GM21576 (cell line): ENCODE data around the gene BRD9.
"Not testable (repeated sequence)": the region's sequence is repeated elsewhere in the genome, so short reads cannot be mapped to it uniquely, and the experiment has no call there.

Experiments
- ATAC-seq: cut with Tn5 transposase; IDR thresholded peaks from one replicate; pipeline ENCODE4 v1.9.1; 2021; ENCODE audit warnings: mild to moderate bottlenecking, moderate library complexity; ENCODE audit not compliant: unreplicated experiment

Gene BRD9

DNA sequence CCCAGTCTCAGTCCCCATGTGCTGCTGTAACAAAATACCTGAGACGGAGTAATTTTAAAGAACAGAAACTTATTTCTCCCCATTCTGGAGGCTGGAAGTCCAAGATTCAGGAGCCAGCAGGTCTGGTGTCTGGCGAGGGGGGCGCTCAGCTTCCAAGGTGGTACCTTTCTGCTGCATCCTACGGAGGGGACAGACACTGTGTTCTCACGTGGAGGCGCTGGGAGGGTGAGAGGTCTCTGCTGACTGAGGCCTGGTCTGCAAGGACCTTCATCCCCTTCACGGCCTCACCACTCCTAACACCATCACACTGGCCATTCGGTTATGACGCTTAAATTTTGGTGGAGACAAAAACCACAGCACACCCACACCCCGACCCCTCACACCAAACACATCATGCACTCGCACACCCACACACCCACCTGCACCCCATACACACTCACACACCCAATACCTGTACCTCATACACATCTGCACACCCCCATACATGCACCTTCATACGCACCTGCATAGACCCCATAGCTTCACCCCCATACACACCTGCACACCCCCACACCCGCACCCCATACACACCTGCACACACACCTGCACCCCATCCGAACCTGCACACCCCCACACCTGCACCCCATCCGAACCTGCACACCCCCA, 32.0 kb downstream of the BRD9 start:
- no peak for ATAC-seq

DNA sequence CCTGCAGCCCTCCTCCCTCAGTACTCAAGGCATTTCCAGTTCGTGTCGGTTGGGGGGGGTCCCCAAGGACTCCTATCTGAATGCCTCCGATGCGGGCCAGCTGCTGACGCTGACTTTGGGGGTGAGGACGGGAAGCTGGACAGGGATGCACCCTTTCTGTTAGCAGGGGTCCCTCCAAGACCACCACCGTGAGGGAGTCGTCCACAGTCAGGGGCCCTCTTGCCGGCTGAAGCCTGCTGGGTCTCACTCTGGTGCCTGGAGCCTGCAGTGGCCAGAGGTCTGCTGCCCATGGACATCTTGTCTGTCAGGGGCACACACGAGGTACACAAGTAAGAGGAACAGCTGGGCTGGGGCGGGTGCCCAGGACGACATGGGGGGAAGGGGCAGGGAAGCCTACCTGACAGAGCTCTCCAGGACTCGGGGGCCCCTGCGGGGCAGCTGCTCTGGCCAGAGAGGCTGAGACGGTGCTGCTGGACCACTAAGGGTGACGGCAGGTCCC, 32.8 kb downstream of the BRD9 start:
- ATAC-seq: no peak

DNA sequence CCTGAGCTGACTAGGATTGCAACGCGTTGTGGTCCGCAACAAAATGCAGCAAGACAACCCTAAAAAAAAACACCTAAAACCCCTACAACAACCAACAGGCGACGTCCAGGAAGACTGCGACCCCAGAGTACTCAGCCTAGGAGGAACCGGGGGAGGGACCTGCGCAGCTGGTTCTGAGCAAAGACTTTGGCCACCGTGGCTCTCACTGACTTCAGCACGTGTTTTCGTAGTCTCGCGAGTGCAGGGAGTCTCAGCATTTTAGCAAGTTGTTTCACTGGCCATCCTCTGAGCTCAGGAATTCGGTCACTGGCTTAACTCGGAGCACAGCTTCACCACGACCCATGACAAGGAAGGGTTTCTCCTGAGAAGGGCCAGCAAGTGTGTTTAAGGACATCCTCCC, 33.2 kb downstream of the BRD9 start:
- no peak for ATAC-seq

DNA sequence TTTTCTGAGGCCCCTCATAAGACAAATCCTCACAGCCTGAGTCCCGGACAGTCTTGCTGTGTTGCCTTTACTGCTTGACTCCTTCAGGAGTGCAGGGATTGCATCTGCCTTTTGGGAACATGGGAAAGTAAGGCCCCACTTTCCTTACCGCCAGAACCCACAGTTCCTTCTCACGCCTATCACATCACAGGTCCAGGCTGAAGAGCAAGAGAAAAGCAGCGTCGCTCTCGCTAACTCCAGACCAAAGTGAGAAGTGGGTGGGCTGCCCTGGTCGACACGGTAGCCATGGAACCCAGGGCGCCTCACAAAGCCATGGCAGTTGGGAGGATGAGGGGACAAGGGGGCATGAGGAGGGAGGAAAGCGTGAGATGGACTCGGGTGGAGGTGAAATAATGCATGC, 33.9 kb downstream of the BRD9 start:
- ATAC-seq: no peak

DNA sequence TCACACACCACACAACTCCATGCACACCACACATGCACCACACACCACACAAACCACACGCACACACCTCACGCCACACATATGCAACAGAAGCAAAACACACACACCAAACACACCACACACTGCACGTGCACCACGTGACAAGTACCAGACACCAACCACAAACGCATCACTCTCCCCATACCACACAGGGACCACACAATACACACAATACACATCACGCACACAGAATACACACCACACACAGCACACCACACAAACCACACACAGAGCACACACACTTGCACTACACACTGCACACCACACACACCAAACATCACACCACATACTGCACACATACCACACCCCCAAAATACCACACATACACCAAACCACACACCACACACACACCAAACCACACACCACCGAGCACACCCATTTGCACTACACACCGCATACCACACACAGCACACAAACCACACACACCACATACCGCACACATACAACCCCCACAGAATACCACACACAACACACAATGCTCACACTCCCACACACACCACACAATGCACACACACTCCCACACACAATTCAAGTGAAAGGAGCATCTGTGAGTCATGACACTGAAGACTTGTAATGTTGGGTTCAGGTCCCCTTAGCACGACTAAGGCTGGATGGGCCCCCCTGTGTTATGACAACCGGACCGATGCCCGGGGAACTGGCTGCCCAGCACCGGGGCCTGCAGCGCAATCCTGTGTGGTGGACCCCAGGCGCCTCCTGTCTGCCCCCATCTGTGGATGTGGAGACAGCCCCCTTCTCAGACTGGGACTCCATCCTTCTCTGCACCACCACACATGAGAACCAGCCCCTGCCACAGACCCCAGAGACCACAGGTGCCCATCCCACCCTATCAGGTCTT, 35.8 kb downstream of the BRD9 start:
- ATAC-seq: no peak

DNA sequence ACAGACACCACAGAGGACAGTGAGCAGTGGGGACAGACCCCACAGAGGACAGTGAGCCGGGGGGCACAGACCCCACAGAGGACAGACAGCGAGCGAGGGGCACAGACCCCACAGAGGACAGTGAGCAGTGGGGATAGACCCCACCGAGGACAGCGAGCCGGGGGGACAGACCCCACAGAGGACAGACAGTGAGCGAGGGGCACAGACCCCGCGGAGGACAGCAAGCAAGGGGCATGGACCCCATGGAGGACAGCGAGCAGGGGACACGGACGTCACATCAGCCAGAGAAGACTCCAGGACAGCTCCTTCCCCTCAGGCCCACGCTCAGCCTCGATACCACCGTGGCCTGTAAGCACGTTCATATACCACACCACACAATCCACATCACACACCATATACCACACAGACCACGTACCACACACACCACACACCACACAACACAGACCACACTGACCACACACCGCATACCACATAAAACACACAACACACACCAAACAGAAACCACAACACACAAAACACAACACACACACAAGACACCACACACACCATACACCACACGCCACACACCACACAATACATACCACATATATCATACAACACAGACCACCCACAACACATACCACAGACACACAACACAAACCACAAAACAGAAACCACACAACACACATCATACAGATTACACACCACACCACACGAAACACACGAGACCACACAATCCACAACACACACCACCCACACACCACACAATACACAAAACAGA, 36.6 kb downstream of the BRD9 start:
- ATAC-seq: no peak

DNA sequence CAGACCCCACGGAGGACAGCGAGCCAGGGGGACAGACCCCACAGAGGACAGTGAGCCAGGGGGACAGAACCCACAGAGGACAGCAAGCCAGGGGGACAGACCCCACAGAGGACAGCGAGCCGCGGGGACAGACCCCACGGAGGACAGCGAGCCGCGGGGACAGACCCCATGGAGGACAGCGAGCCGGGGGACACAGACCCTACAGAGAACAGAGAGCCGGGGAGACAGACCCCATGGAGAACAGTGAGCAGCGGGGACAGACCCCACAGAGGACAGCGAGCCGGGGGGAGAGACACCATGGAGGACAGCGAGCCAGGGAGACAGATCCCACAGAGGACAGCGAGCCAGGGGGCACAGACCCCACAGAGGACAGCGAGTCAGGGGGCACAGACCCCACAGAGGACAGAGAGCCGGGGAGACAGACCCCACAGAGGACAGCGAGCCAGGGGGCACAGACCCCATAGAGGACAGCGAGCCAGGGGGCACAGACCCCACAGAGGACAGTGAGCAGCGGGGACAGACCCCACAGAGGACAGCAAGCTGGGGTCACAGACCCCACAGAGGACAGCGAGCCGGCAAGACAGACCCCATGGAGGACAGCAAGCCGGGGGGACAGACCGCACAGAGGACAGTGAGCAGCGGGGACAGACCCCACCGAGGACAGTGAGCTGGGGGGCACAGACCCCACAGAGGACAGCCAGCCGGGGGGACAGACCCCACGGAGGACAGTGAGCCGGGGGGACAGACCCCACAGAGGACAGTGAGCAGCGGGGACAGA, 37.4 kb downstream of the BRD9 start:
- no peak for ATAC-seq

DNA sequence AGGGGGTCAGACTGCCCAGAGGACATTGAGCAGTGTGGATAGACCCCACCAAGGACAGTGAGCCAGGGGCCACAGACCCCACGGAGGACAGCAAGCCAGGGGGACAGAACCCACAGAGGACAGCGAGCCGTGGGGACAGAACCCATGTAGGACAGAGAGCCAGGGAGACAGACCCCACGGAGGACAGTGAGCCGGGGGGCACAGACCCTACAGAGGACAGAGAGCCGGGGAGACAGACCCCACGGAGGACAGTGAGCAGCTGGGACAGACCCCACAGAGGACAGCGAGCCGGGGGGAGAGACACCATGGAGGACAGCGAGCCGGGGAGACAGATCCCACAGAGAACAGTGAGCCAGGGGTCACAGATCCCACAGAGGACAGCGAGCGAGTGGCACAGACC, 38.4 kb downstream of the BRD9 start:
- no peak for ATAC-seq

DNA sequence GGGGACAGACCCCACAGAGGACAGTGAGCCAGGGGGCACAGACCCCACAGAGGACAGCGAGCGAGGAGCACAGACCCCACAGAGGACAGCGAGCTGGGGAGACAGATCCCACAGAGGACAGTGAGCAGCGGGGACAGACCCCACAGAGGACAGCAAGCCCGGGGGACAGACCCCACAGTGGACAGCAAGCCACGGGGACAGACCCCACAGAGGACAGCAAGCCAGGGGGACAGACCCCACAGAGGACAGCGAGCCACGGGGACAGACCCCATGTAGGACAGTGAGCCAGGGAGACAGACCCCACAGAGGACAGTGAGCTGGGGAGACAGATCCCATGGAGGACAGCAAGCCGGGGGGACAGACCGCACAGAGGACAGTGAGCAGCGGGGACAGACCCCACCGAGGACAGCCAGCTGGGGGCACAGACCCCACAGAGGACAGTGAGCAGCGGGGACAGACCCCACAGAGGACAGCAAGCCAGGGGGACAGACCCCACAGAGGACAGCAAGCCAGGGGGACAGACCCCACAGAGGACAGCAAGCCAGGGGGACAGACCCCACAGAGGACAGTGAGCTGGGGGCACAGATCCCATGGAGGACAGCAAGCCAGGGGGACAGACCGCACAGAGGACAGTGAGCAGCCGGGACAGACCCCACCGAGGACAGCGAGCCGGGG, 39.0 kb downstream of the BRD9 start:
- not testable (repeated sequence) for ATAC-seq

DNA sequence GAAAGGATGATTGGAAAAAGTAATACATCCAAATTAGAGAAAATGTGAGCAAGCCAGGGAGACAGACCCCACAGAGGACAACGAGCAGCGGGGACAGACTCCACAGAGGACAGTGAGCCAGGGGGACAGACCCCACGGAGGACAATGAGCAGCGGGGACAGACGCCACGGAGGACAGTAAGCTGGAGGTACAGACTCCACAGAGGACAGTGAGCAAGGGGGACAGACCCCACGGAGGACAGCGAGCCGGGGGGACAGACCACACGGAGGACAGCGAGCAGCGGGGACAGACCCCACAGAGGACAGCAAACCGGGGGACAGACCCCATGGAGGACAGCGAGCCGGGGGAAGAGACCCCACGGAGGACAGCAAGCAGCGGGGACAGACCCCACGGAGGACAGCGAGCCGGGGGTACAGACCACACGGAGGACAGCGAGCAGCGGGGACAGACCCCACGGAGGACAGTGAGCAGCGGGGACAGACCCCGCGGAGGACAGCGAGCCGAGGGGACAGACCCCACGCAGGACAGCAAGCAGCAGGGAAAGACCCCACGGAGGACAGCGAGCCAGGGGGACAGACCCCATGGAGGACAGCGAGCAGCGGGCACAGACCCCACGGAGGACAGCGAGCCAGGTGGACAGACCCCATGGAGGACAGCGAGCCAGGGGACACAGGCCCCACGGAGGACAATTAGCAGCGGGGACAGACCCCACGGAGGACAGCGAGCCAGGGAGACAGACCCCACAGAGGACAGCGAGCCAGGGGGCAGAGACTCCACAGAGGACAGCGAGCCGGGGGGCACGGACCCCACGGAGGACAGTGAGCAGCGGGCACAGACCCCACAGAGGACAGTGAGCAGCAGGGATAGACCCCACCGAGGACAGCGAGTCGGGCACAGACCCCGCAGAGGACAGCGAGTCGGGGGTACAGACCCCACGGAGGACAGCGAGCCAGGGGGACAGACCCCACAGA, 39.9 kb downstream of the BRD9 start:
- no peak for ATAC-seq

DNA sequence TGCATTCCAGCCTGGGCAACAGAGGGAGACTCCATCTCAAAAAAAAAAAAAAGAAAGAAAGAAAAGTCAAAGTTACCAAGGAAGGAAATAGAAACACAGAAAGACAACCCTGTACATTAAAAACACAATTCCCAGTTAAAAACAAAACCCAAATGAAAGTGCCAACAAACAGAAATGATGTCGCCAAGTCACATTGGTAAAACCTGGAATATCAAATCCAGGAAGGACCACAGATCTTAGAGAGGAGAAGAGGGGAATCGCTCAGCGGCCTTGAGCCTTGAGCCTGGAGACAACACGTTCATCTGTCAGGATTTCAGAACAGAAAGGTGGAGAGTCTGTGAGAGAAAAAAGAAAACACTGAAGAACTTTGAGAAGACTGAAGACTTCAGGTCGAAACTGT, 40.6 kb downstream of the BRD9 start:
- ATAC-seq: no peak

DNA sequence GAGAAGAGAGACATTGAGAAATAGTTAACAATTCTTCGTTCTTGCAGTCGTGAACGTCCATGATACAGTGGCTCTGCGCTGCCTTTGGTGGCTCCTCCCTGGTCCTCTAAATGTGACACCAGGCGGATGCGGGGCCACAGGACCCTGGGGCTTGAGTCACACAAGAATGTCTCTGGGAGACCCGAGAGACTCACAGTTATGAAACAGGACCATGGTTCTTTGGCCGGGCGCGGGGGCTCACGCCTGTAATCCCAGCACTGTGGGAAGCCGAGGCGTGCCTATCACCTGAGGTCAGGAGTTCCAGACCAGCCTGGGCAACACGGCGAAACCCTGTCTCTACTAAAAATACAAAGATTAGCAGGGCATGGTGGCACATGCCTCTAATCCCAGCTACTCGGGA, 41.0 kb downstream of the BRD9 start:
- ATAC-seq: no peak

DNA sequence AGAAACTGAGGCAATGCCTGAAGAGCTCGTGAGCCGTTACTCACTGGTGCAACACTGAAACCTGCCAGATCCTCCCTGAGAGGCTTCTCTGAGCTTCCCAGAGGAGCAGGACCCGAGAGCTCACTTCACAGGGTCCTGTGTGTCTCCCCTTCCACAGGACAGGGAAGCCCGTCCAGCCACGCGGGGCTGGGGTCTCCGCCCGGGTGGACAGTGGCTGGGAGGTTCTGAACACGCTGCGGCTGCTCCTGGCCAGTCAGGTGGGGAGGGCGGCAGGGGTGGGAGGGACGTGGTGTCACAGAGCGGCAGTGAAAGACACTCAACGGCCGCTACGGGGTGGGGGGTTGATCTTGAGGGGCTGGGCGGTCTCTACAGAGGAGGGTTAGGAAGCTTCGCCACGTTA, 41.5 kb downstream of the BRD9 start:
- no peak for ATAC-seq

DNA sequence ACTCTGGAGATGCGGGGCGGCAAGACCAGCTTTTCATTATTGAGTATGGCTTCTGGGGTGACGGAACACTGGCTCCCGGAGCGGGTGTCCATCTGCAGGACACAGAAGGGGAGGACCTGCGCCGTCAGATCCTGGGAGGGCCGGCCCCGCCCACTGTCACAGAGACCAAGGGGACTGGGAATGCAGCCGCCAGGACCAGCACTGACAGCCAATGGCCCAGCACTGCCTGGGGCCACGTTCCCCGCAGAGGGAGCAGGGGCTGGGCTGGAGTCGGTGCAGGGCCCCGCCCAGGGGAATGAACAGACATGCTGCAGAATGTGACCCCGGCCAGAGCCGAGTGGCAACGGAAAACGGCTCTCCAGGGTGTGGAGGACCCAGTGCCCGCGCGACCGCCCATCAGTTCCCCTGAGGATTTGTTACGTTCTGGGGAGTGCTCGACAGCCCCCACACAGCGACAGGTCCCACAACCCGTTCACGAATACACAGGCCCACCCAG, 42.0 kb downstream of the BRD9 start, which contains the start of gene ZDHHC11:
TSS of gene ZDHHC11 (minus strand) at position 476 of the 496 bp plus-strand sequence. CDS start at position 92, 384 bp downstream.
- no peak for ATAC-seq

DNA sequence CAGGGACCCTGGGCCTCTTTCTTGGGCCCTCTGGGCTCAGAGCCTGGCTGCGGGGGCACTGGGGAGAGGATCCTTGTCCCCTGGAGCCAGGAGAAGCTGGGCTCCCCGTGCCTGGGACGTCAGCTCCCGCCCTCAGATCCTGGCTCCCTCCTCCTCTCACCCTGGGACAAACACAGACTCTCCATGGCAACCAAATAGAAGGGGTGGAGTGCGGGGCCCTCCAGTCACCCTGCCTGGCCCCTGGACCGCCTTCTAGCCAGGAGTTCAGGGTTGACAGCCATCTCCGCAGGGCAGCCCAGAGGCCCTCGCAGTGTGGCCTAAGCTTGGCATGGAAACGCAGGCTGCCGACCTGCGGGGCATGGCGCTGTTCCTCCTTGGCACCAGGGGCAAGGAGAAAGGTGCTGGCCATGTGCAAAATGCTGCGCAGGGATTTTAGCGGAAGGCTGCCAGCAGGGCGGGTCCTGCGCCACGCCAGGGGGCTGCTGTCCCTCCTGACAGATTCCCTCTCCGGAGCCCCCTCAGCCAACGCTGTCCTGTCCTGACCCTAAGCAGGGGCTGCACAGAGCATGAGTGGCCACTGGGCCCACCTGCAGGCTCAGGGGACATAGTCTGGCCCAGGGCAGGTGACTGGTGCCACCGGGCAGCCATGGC, 42.8 kb downstream of the BRD9 start:
- no peak for ATAC-seq

DNA sequence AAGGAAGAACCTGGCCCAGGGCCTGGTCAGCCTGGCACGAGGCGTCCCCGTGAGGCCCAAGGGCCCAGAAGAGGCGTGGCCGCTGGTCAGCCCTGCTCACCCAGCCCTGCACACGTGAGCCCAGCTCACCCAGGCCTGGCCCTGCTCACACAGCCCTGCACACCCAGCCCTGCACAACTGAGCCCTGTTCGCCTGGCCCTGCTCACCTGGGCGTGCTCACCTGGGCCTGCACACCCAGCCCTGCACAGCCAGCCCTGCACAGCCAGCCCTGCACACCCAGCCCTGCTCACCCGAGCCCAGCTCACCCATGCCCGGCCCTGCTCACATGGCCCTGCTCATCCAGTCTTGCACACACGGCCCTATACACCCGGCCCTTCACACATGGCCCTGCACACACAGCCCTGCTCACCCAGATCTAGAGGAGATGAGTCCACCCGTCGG, 43.9 kb downstream of the BRD9 start:
- no peak for ATAC-seq

DNA sequence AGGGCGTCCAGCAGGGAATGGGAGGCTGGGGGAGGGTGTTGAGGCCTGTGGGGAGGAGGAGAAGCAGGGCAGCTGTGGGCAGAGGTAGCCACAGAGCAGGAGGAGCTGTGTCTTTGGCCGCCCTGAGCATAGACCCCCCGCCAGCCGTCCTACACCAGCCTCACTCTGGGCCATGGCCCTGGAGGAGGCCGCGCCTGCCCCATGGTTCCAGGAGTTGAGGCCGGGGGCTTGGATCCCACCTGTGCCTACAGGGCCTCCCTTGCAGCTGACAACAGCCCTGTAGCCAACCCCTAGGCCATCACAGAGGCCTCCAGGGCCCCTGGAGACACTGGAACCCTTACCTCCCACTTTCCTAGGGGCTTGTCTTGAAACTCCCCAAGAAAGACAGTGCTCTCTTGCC, 44.9 kb downstream of the BRD9 start:
- ATAC-seq: not testable (repeated sequence)

DNA sequence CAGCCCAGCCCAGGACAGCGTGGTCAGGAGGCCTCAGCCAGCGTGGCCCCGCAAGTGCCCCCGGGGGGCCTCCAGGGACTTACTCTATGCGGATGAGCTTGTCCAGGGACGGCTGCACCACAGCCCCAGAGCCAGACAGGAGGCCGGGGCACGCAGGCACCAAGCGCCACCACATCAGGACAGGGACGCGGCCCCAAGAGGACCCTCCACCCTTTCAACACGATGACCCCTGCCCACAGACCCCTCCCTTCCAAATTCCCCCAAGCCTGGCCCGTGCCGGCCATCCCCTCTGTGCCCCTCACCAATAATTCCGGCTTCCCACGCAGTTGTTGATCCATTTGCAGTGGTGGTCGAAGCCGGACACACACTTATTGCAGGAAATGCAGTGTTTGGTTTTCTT, 45.4 kb downstream of the BRD9 start:
- not testable (repeated sequence) for ATAC-seq
